Hepatocyte (in vitro differentiated cells): ENCODE measurements around the gene ERMAP.

ENCODE experiments used
- EZH2 ChIP-seq: fragments of 200-600 bp; sonication (generic); IDR thresholded peaks from 2 replicates; pipeline ENCODE4 v1.6.1; 2016; ENCODE audit warnings: antibody characterized with exemption, mild to moderate bottlenecking, borderline replicate concordance
- TF ChIP-seq, protein P1 (sequence below): fragments of 200-600 bp; sonication (generic); IDR thresholded peaks from 2 replicates; pipeline ENCODE4 v1.5.1; 2016; ENCODE audit warnings: antibody characterized with exemption, mild to moderate bottlenecking; ENCODE audit not compliant: poor library complexity

GRCh38 chr1:42815941-42816584, 859 bp upstream of the ERMAP start:
- no peak for TF ChIP-seq EZH2
- TF ChIP-seq, protein P1, sequence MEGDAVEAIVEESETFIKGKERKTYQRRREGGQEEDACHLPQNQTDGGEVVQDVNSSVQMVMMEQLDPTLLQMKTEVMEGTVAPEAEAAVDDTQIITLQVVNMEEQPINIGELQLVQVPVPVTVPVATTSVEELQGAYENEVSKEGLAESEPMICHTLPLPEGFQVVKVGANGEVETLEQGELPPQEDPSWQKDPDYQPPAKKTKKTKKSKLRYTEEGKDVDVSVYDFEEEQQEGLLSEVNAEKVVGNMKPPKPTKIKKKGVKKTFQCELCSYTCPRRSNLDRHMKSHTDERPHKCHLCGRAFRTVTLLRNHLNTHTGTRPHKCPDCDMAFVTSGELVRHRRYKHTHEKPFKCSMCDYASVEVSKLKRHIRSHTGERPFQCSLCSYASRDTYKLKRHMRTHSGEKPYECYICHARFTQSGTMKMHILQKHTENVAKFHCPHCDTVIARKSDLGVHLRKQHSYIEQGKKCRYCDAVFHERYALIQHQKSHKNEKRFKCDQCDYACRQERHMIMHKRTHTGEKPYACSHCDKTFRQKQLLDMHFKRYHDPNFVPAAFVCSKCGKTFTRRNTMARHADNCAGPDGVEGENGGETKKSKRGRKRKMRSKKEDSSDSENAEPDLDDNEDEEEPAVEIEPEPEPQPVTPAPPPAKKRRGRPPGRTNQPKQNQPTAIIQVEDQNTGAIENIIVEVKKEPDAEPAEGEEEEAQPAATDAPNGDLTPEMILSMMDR: no peak
